ENCODE results near the gene ADGRG1.

ADGRG1 gene

GRCh38 chr16:57619133-57619605, 9.3 kb upstream of the ADGRG1 start:
- H3K27me3 ChIP-seq, result no peaks in the 10 kb centered on the region
- H3K36me3 ChIP-seq, result no peaks in the 10 kb centered on the region
- H3K9me3 ChIP-seq, result no peaks in the 10 kb centered on the region
- no peak for TF ChIP-seq Cebpa-rat (IDR thresholded peaks at IDR 0.05)
- H3K4me1 ChIP-seq, result peaks cover 84% of the 10 kb centered on the region
- peak overlapping the region; percentile 76; the same call in 1 of the 2 replicates for H3K4me2 ChIP-seq
- no peaks in the 10 kb centered on the region for H4K20me1 ChIP-seq
- H3K9ac ChIP-seq, result no peak overlapping the region
- H3K27ac ChIP-seq, result peak overlapping the region; percentile 5; the same call in 1 of the 2 replicates
- H3K4me3 ChIP-seq, result no peak overlapping the region

DNA sequence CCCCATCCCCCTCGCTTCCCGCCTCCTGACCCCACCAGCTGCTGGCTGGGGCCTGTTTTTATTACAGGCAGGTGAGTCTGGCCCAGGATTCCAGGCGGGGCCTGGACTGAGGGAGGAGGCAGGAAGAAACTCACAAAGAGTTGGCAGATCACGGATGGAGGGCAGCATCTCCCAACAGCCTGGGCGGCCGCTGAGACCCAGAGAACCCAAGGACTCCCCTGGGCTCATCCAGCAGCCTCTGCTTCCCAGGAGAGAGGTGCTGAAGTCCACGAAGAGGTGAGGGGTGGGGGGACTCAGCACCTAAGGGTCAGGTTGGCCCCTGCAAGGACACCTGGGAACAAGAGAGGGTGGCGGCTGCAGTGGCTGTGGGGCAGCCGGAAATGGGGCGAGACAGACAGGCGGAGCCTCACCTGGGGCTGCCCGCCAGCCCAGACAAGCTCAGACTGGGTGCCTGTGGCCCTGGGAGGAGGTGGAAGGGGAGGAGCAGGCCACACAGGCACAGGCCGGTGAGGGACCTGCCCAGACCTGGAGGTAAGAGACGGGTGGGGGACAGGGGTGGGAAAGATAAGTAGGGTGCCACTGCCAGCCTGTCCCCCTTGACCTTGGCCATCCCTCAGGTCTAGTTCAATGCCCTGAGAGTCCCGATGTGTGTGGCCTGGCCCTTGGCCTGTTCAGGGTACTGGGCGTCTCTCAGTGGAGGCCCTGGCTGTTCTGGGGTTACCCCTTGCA, 8.7 kb upstream of the ADGRG1 start:
- H3K4me3 ChIP-seq, result no peak overlapping the region
- H3K27me3 ChIP-seq, result no peaks in the 10 kb centered on the region
- H3K27ac ChIP-seq, result peak overlapping the region; percentile 5; the same call in 1 of the 2 replicates
- peak overlapping the region; percentile 76 for H3K4me2 ChIP-seq
- H3K9ac ChIP-seq, result no peak overlapping the region
- no peaks in the 10 kb centered on the region for H3K36me3 ChIP-seq
- TF ChIP-seq Cebpa-rat (IDR thresholded peaks at IDR 0.05), result no peak
- peaks cover 84% of the 10 kb centered on the region for H3K4me1 ChIP-seq
- no peaks in the 10 kb centered on the region for H3K9me3 ChIP-seq
- H4K20me1 ChIP-seq, result no peaks in the 10 kb centered on the region

DNA sequence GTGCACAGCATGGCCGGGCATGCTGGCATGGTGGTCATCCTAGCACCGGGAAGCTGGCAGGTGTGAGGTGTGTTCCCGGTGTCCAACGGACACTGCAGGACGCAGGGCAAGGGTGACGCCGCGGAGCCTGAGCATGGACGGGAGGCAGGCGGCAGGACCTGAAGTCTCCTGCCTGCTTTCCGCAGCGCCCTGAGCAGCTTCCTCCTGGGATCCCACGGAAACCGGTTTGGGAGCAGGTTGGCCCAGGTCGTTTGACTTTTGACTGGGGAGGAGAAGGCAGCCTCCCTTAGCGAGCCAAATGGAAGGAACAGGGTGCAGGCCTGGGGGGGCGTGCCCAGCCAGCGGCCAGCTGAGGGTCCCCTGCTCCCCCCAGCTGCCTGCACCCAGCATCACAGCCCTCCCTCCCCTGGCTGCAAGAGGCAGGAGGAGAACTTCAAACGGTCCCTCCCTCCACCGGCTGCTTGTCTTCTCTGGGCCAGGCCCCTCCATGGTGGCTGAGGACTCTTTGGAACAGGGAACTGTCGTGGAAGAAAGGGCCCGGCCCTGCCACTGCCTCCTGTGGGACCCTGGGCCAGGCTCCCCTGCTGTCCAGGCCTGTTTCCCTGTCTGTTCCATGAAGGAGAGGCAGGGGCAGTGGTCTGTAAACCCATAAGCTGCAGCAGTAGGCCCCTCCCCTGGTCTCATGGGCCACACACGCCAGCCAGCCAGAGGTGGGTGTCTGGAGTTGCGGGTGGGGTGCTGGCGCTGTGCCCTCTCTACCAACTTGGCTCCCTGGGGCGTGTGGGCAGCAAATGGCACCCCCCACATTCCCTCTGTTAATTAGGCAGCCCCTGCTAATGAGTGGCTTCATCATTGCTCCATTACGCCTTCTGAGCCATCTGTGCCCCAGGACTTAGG, 7.8 kb upstream of the ADGRG1 start:
- no peak for TF ChIP-seq Cebpa-rat (IDR thresholded peaks at IDR 0.05)
- Histone ChIP-seq H3K4me3 (no peak overlapping the region), H3K9me3 (no peaks in the 10 kb centered on the region), H3K36me3 (no peaks in the 10 kb centered on the region), H4K20me1 (no peaks in the 10 kb centered on the region), H3K27me3 (no peaks in the 10 kb centered on the region), H3K9ac (peak overlapping the region; percentile 50; the same call in 1 of the 2 replicates), H3K27ac (peak overlapping the region; percentile 68), H3K4me1 (peaks cover 84% of the 10 kb centered on the region), H3K4me2 (peak overlapping the region; percentile 76)

GRCh38 chr16:57621521-57622271, 6.7 kb upstream of the ADGRG1 start:
- H3K9ac ChIP-seq, result no peak overlapping the region
- H3K27me3 ChIP-seq, result no peaks in the 10 kb centered on the region
- no peak for TF ChIP-seq Cebpa-rat (IDR thresholded peaks at IDR 0.05)
- peak overlapping the region; percentile 35; the same call in 1 of the 2 replicates for H3K27ac ChIP-seq
- no peaks in the 10 kb centered on the region for H3K36me3 ChIP-seq
- no peak overlapping the region for H3K4me3 ChIP-seq
- H3K9me3 ChIP-seq, result no peaks in the 10 kb centered on the region
- H3K4me2 ChIP-seq, result peak overlapping the region; percentile 76; the same call in 1 of the 2 replicates
- no peaks in the 10 kb centered on the region for H4K20me1 ChIP-seq
- H3K4me1 ChIP-seq, result peaks cover 82% of the 10 kb centered on the region

DNA sequence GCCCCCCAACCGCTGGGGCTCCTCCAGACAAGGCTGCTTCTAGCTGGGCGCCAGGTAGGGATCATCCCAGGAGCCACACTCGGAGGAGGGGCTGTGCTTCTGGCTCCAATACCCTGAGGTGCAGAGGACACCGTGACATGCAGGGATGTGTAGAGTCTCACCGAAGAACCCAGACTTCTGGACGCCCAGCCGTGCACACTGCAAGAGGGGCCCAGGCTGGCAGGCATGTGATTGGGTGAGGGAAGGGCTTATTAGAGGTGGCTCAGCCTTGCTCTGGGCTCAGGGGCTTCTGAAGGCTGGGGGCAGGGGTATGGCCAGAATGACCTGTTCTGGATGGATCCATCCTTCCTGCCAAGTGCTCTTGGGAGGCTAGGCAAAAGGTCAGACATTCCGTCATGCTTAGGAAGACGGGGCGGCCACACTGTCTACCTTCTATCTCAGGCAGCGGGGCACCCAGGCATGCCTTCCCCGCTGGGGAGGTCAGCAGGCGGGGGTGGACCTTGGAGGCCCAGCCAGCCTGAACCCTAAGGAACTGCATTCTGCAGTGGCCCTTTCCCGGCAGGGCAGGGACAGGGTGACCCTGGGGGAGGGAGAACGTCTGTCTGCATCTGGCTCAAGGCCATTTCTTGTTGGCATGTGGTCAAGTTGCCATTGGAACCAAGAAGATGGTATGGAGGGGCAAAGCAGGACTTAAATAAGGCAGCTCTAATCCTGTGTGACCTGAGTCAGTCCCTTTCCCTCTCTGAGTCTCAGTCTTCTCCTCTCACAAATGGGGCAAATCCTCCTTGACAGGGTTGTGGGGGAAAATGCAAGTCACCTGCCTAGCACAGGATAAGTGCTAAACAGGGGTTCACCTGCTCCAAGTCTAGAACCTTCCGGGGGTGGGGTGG, 5.8 kb upstream of the ADGRG1 start:
- H3K9ac ChIP-seq, result no peak overlapping the region

GRCh38 chr16:57623251-57624043, 5.0 kb upstream of the ADGRG1 start:
- TF ChIP-seq Cebpa-rat (IDR thresholded peaks at IDR 0.05), result no peak
- H3K4me3 ChIP-seq, result no peak overlapping the region
- H4K20me1 ChIP-seq, result no peaks in the 10 kb centered on the region

More for the DNA sequence above, 5.8 kb upstream of the ADGRG1 start:
- Histone ChIP-seq H3K9me3 (no peaks in the 10 kb centered on the region), H3K36me3 (no peaks in the 10 kb centered on the region), H3K27ac (no peak overlapping the region), H4K20me1 (no peaks in the 10 kb centered on the region), H3K4me1 (peaks cover 76% of the 10 kb centered on the region), H3K4me2 (peak overlapping the region; percentile 76; the same call in 1 of the 2 replicates), H3K27me3 (no peaks in the 10 kb centered on the region), H3K4me3 (no peak overlapping the region)
- TF ChIP-seq Cebpa-rat (IDR thresholded peaks at IDR 0.05), result no peak

DNA sequence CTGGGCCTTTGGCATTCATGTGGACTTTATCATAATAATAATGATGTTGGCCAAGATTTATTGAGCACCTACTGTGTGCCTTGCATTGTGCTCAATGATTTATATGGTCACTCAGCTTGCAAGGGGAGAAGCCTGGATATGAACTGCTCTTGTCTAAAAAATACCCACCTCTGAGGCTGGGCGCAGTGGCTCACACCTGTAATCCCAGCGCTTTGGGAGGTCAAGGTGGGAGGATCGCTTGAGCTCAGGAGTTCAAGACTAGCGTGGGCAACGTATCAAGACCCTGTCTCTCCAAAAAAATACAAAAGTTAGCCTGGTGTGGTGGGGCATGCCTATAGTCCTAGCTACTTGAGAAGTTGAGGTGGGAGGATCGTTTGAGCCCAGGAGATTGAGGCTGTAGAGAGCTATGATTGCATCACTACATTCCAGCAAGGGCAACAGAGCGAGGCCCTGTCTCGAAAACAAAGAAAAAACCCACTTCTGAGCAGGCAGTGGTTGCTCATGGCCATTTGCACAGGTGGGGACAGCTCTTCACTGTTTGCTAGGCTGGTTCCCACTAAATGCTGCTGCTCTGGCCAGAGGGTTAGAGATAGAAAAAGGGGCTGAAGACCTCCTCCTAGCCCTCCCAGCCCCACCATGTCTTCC, 4.3 kb upstream of the ADGRG1 start:
- Histone ChIP-seq H3K9ac (no peak overlapping the region), H4K20me1 (no peaks in the 10 kb centered on the region), H3K4me2 (peak overlapping the region; percentile 78), H3K27ac (peak overlapping the region; percentile 49), H3K27me3 (no peaks in the 10 kb centered on the region), H3K36me3 (no peaks in the 10 kb centered on the region), H3K9me3 (no peaks in the 10 kb centered on the region), H3K4me3 (no peak overlapping the region), H3K4me1 (peaks cover 88% of the 10 kb centered on the region)
- peak; percentile 91 for TF ChIP-seq Cebpa-rat (IDR thresholded peaks at IDR 0.05)

More at GRCh38 chr16:57623251-57624043, 5.0 kb upstream of the ADGRG1 start:
- Histone ChIP-seq H3K9ac (no peak overlapping the region), H3K4me2 (no peak overlapping the region), H3K36me3 (no peaks in the 10 kb centered on the region), H3K9me3 (no peaks in the 10 kb centered on the region), H3K27ac (no peak overlapping the region), H3K4me1 (peaks cover 81% of the 10 kb centered on the region), H3K27me3 (no peaks in the 10 kb centered on the region)

All from BLaER1 (cell line).